Upper lobe of left lung (tissue), 6 donors: Measurements from ENCODE around the gene NFIL3. TPM values are rescaled to one million over a fixed set of nuclear protein-coding genes. Genes with fewer than 3 reads are reported as not detected.

Source experiments
- ATAC-seq, 2 donors: fragments of 200-7000 bp; cut with Tn5 transposase; one replicate each; pipeline ENCODE4 v1.9.1; 2022; ENCODE audit warnings: mild to moderate bottlenecking in 2 of 2, moderate library complexity in 2 of 2; ENCODE audit not compliant: low FRiP score in 2 of 2
- DNase-seq, 2 donors: peaks; one replicate each; pipeline ENCODE4 v3.0.0-alpha.2; 2019 to 2020
- H3K27ac ChIP-seq, 4 donors: fragments of 200-600 bp; sonication (generic); one replicate each; pipeline ENCODE4 v1.5.1; 2016 to 2019
- H3K27me3 ChIP-seq, 4 donors: fragments of 200-600 bp; sonication (generic); one replicate each; pipeline ENCODE4 v1.5.1; 2017 to 2019
- H3K36me3 ChIP-seq, 4 donors: fragments of 200-600 bp; sonication (generic); one replicate each; pipeline ENCODE4 v1.5.1; 2016 to 2019
- H3K4me1 ChIP-seq, 4 donors: fragments of 200-600 bp; sonication (generic); one replicate each; pipeline ENCODE4 v1.5.1; 2018 to 2019
- H3K4me3 ChIP-seq, 4 donors: fragments of 200-600 bp; sonication (generic); one replicate each; pipeline ENCODE4 v1.5.1; 2017 to 2019; ENCODE audit warnings: mild to moderate bottlenecking in 2 of 4, moderate library complexity in 1 of 4
- H3K9me3 ChIP-seq, 4 donors: fragments of 200-600 bp; sonication (generic); one replicate each; pipeline ENCODE4 v1.5.1; 2018 to 2019
- EP300 ChIP-seq, 4 donors: sonication (generic); formaldehyde crosslinking; IDR thresholded peaks; one replicate each; pipeline ENCODE4 v1.5.1; 2017; ENCODE audit warnings: antibody characterized with exemption in 4 of 4, control low read depth in 2 of 4
- POLR2A ChIP-seq, 4 donors: fragments of 450-650 bp; IDR thresholded peaks; one replicate each; pipeline ENCODE4 v1.5.1; 2016 to 2017; ENCODE audit warnings: antibody characterized with exemption in 4 of 4, mild to moderate bottlenecking in 2 of 4
- POLR2AphosphoS5 ChIP-seq, 2 donors: sonication (generic); formaldehyde crosslinking; IDR thresholded peaks; one replicate each; pipeline ENCODE4 v1.5.1; 2017; ENCODE audit warnings: antibody characterized with exemption in 2 of 2
- WGBS, 2 donors: methylation state at CpG; one replicate each; pipeline ENCODE4 v1.1.5; 2017 to 2018; 5-methylcytosine and 5-hydroxymethylcytosine counted together
- total RNA-seq, 6 donors: library from RNA; depleted of rRNA in 4 of 6; stranded (reverse); fragments of >200 nt in 4 of 6; gene quantifications; one replicate each; pipeline versions ENCODE4 v1.1.0 to v1.2.1, GENCODE V29; 2016 to 2021
- TF ChIP-seq, protein P1 (sequence below), 6 experiments: fragments of 450-650 bp in 4 of 6; fragments of 200-600 bp in 2 of 6; sonication (generic) in 2 of 6; IDR thresholded peaks; one replicate each; pipeline ENCODE4 v1.5.1; 2016 to 2019; ENCODE audit warnings: antibody characterized with exemption in 6 of 6
- donor health status: DM: no; HTN: no; CAD: no; lungs with moderate emphysema.
- donor health status: DM: no; HTN: yes; CAD: no; lungs with severe emphysema.

The NFIL3 gene
- total RNA-seq, 6 donors from 2014 or later, result 14.7 to 41.3 (median 24.4) TPM

DNA sequence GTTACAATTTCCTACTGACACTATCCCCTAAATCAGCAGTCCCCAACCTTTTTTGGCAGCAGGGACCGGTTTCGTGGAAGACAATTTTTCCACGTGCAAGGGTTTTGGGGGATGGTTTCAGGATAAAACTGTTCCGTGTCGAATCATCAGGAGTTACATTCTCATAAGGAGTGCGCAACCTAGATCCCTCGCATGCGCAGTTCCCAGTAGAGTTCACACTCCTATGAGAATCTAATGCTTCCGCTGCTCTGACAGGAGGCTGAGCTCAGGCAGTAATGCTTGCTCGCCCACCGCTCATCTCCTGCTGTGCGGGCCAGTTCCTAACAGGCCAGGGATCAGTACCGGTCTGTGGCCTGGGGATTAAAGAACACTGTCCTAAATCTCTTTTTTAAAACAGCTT is 13.2 kb upstream of the NFIL3 start:
- no peaks in the 10 kb centered on the region for H3K36me3 ChIP-seq
- no peak overlapping the region for H3K4me3 ChIP-seq
- H3K9me3 ChIP-seq, result no peaks in the 10 kb centered on the region
- TF ChIP-seq, protein P1, sequence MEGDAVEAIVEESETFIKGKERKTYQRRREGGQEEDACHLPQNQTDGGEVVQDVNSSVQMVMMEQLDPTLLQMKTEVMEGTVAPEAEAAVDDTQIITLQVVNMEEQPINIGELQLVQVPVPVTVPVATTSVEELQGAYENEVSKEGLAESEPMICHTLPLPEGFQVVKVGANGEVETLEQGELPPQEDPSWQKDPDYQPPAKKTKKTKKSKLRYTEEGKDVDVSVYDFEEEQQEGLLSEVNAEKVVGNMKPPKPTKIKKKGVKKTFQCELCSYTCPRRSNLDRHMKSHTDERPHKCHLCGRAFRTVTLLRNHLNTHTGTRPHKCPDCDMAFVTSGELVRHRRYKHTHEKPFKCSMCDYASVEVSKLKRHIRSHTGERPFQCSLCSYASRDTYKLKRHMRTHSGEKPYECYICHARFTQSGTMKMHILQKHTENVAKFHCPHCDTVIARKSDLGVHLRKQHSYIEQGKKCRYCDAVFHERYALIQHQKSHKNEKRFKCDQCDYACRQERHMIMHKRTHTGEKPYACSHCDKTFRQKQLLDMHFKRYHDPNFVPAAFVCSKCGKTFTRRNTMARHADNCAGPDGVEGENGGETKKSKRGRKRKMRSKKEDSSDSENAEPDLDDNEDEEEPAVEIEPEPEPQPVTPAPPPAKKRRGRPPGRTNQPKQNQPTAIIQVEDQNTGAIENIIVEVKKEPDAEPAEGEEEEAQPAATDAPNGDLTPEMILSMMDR (IDR thresholded peaks at IDR 0.05), result no peak
- TF ChIP-seq EP300 (IDR thresholded peaks at IDR 0.05), result no peak
- no peak for TF ChIP-seq POLR2A (IDR thresholded peaks at IDR 0.05)
- TF ChIP-seq POLR2AphosphoS5 (IDR thresholded peaks at IDR 0.05), result no peak
- ATAC-seq, result no peak
- no peak overlapping the region for H3K27ac ChIP-seq
- WGBS, 2 donors, result 91% methylated on average over 13 of the region's 13 CpGs
- peak in 1 of 2 donors; percentile 13 for DNase-seq
- no peaks in the 10 kb centered on the region for H3K27me3 ChIP-seq
- peaks cover 0 to 6% (median 0%) of the 10 kb centered on the region in 4 donors for H3K4me1 ChIP-seq

DNA sequence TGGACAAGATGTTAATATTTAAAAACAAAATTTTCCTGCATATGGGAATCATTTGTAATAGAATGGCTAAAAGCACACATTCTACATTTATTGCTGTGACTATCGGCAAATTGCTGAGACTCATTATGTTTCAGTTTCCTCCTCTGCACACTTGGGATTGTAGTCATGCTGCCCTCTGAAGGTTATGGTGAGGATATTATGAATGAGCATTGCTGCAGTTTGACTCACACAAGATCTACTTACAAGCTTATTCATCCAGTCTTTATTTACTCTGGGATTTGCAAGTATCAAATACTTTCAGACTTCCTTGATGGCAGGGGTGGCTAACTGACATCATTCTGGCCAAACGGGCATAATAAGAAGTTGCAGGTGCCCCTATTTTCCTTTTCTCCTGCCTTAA is 9.5 kb upstream of the NFIL3 start:
- H3K4me3 ChIP-seq, result no peak overlapping the region
- no peaks in the 10 kb centered on the region for H3K36me3 ChIP-seq
- TF ChIP-seq, protein P1 (IDR thresholded peaks at IDR 0.05), result peak in 5 of 6 experiments; percentile 31 to 68 (median 65)
- TF ChIP-seq EP300 (IDR thresholded peaks at IDR 0.05), result no peak
- peak in 1 of 2 donors; percentile 19 for TF ChIP-seq POLR2AphosphoS5 (IDR thresholded peaks at IDR 0.05)
- H3K27ac ChIP-seq, result no peak overlapping the region
- 22 to 24% methylated on average over 2 of the region's 2 CpGs for WGBS, 2 donors
- peaks cover 0 to 15% (median 11%) of the 10 kb centered on the region in 4 donors for H3K4me1 ChIP-seq
- DNase-seq (no peak), ATAC-seq (peak; percentile 77 to 81)
- H3K27me3 ChIP-seq, result no peaks in the 10 kb centered on the region
- H3K9me3 ChIP-seq, result no peaks in the 10 kb centered on the region

DNA sequence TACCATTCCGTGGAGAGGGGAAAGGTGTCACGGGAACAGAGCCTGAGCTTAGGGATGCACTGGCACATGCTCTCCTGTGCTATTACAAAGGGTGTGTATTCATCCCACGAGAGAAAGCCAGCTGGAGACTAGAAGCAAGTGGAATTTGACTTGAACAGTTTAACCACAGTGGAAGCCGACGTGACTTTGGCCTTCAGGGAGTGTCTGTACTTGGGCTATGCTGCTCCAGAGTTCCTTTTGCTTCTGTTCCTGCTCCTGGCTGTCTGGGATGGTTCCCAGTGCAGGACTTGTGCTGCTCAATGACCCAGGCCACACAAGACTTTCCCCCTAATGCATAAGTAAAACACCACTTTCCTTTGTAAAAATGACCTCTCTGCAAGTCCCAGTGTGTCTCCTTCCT is 7.9 kb upstream of the NFIL3 start:
- Histone ChIP-seq H3K4me1 (peaks cover 2 to 19% (median 12%) of the 10 kb centered on the region in 4 donors), H3K9me3 (no peaks in the 10 kb centered on the region), H3K4me3 (no peak overlapping the region), H3K36me3 (no peaks in the 10 kb centered on the region), H3K27ac (no peak overlapping the region), H3K27me3 (no peaks in the 10 kb centered on the region)
- 99% methylated on average over 5 of the region's 5 CpGs for WGBS, 2 donors
- no peak for ATAC-seq
- DNase-seq, result no peak
- TF ChIP-seq, protein P1 (IDR thresholded peaks at IDR 0.05), result no peak
- TF ChIP-seq POLR2AphosphoS5 (IDR thresholded peaks at IDR 0.05), result no peak
- no peak for TF ChIP-seq POLR2A (IDR thresholded peaks at IDR 0.05)
- TF ChIP-seq EP300 (IDR thresholded peaks at IDR 0.05), result no peak

DNA sequence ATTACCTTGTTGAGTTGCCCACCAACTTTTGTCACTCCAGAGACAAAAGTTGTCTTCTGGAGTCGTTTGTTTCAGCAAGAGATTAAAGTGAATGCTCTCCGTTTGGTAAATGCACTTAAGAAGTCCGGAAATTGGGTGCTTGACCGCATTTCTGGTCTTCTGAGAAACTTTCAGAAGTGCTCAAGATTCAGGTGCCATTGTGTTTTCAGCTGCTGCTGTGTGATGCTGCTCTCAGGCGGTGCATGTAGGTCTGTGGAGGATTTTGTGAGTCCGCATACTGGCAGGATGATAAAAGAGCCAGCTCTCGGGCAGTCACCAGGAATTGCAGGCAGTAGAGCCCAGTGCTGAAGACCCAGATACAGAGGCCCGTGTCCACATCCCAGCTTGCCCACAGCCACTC is 5.9 kb upstream of the NFIL3 start:
- no peaks in the 10 kb centered on the region for H3K9me3 ChIP-seq
- DNase-seq (no peak), ATAC-seq (no peak)
- H3K4me3 ChIP-seq, result no peak overlapping the region
- 75 to 79% methylated on average over 8 of the region's 8 CpGs for WGBS, 2 donors
- no peak for TF ChIP-seq POLR2AphosphoS5 (IDR thresholded peaks at IDR 0.05)
- TF ChIP-seq, protein P1 (IDR thresholded peaks at IDR 0.05), result no peak
- TF ChIP-seq EP300 (IDR thresholded peaks at IDR 0.05), result no peak
- no peak for TF ChIP-seq POLR2A (IDR thresholded peaks at IDR 0.05)
- H3K4me1 ChIP-seq, result peaks cover 19 to 30% (median 26%) of the 10 kb centered on the region in 4 donors
- H3K27me3 ChIP-seq, result no peaks in the 10 kb centered on the region
- peak overlapping the region; percentile 13 to 65 (median 39) for H3K27ac ChIP-seq
- H3K36me3 ChIP-seq, result no peaks in the 10 kb centered on the region

DNA sequence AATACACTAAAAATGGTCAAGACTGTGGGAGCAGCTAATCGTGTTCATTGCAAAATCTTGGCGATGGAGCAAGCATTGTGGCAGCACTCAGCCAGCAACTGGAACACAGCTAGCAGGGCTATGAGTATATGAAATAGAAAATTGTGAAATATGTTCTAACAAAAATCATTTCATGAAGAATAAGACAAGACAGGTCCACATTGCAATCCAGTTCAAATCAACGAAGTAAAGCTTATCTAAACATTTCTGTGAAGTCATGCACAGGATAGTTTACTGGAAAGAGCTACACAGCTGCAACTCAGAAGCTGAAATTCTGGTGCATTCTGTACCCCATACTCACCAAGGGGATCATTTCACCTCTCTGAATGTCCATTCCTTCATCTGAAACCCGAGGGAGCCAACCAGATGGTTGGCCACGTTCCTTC is 5.3 kb upstream of the NFIL3 start:
- Histone ChIP-seq H3K9me3 (no peaks in the 10 kb centered on the region), H3K4me1 (peaks cover 19 to 31% (median 26%) of the 10 kb centered on the region in 4 donors), H3K36me3 (no peaks in the 10 kb centered on the region), H3K27ac (peak overlapping the region; percentile 13 to 65 (median 40)), H3K27me3 (no peaks in the 10 kb centered on the region), H3K4me3 (no peak overlapping the region)
- TF ChIP-seq POLR2A (IDR thresholded peaks at IDR 0.05) (no peak), POLR2AphosphoS5 (IDR thresholded peaks at IDR 0.05) (peak in 1 of 2 donors; percentile 73)
- ATAC-seq, result peak in 1 of 2 donors; percentile 31
- peak in 1 of 2 donors; percentile 78 for DNase-seq
- WGBS, 2 donors, result 48 to 54% methylated on average over 4 to 5 of the region's 5 CpGs
